Measurements from ENCODE around the gene SCFD2.

SCFD2 gene

DNA sequence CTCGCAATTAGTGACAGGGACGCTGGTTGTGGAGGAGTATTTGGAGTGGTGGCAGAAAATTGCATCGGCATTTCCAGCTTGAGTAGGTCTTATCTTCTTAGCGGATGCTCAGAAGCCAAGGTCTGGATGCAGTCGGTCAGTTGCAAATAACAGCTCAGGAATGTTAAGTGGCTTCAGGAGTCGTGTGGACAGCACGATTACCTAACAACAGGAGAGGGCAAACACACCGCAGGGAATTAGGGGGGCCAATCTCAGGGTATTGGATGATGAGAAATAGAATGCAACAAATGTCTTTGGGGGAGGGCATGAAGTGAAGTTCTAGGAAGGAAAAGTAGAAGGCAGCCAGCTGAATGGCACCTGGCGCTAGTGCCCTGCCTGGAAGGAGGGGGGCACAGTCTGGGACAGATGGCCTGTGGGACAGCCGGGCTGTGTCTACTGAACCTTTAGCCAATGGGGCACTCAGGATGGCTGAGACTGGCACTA lies 492.0 kb downstream of the SCFD2 start:
- no peak overlapping the region for H3K4me3 Mint-ChIP-seq
- H3K27me3 Mint-ChIP-seq, result no peaks in the 10 kb centered on the region
- ATAC-seq, result no peak
- peaks cover 58% of the 10 kb centered on the region for H3K36me3 Mint-ChIP-seq
- no peak overlapping the region for H3K27ac Mint-ChIP-seq
- no peaks in the 10 kb centered on the region for H3K9me3 Mint-ChIP-seq
- H3K4me1 Mint-ChIP-seq, result no peaks in the 10 kb centered on the region

DNA sequence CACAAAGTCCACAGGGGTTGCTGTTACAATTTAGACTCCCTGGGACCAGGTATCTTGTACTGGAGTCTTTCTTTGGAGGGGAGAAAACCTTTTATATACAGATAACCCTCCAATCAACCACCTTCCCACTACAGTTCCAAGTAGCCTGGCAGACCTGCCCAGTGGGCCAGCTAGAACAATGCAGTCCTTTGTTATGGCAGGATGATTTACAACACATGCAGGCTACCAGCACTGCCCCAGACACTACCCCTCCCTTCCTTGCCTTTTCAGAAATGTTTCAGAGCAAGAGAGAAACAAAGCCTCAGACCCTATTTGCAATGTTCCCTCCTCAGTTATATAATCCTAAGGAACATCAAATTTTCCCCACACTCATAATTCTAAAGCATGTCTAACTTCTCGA lies 492.7 kb downstream of the SCFD2 start:
- Mint-ChIP-seq H3K27me3 (no peaks in the 10 kb centered on the region), H3K36me3 (peaks cover 55% of the 10 kb centered on the region), H3K4me3 (no peak overlapping the region), H3K4me1 (no peaks in the 10 kb centered on the region), H3K27ac (no peak overlapping the region), H3K9me3 (no peaks in the 10 kb centered on the region)
- ATAC-seq, result no peak

DNA sequence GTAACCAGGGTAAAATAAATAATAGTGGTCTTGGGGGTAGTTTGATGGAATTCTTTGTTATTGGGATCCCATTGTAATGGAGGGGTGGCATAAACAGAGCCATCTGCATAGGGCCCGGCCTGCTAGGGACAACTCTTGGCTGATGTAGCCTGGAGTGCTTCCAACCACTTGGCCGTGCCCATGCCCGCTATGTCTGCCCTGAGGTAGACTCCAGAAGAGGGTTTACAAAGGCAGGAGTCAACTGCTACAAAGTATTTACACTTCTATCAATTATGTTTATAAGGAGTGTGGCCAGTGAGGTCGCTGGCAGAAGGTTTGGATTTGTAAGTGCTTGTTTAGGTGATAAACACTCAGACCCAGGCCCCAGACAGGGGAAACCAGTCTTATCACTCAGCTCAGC lies 495.6 kb downstream of the SCFD2 start:
- peaks cover 35% of the 10 kb centered on the region for H3K36me3 Mint-ChIP-seq

DNA sequence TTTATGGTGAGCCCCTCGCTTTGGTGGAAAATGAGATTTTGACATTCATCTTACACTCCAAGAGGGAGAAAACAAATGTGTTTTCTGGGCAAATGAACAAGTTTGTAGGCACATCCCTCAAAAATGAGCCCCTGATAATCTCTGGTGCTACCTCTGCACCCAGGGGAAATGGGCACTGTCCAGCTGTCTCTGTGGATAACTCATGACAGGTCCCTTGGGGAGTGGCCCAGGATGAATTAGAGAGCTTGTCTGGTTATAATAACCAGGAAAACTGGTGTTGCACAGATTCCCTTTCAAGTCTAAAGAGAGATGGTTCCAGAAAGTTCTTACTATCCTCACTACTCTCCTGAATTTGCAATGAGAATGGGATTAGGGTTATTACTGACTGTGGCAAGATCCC lies 496.2 kb downstream of the SCFD2 start:
- no peak overlapping the region for H3K27ac Mint-ChIP-seq
- H3K4me3 Mint-ChIP-seq, result no peak overlapping the region
- ATAC-seq, result no peak
- no peaks in the 10 kb centered on the region for H3K9me3 Mint-ChIP-seq
- no peaks in the 10 kb centered on the region for H3K4me1 Mint-ChIP-seq
- H3K27me3 Mint-ChIP-seq, result no peaks in the 10 kb centered on the region
- H3K36me3 Mint-ChIP-seq, result peaks cover 34% of the 10 kb centered on the region

More for the DNA sequence above, 495.6 kb downstream of the SCFD2 start:
- Mint-ChIP-seq H3K27me3 (no peaks in the 10 kb centered on the region), H3K4me3 (no peak overlapping the region), H3K27ac (no peak overlapping the region), H3K9me3 (no peaks in the 10 kb centered on the region), H3K4me1 (no peaks in the 10 kb centered on the region)
- no peak for ATAC-seq

DNA sequence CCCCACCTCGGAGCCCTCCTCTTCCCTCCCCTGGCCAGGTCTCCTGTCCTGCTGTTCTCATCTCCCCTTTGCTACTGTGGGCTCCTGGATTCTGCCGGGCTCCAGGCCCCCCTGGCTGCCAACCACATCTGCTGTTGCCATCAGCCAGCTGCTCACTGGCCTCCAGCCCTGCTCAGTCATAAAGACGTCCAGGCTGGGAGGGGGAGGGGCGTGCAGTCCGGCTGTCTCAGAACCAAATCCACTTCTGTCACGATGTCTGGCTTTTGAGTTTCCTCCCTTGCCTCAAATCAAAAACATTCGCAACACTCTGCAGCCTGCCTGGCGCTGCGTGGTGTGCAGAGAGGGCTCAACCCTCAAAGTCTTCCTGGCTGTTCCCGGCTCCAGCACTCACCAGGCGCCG lies 496.7 kb downstream of the SCFD2 start:
- no peak overlapping the region for H3K4me3 Mint-ChIP-seq
- H3K36me3 Mint-ChIP-seq, result peaks cover 34% of the 10 kb centered on the region
- no peak overlapping the region for H3K27ac Mint-ChIP-seq
- no peaks in the 10 kb centered on the region for H3K9me3 Mint-ChIP-seq
- no peak for ATAC-seq
- no peaks in the 10 kb centered on the region for H3K4me1 Mint-ChIP-seq
- H3K27me3 Mint-ChIP-seq, result no peaks in the 10 kb centered on the region

DNA sequence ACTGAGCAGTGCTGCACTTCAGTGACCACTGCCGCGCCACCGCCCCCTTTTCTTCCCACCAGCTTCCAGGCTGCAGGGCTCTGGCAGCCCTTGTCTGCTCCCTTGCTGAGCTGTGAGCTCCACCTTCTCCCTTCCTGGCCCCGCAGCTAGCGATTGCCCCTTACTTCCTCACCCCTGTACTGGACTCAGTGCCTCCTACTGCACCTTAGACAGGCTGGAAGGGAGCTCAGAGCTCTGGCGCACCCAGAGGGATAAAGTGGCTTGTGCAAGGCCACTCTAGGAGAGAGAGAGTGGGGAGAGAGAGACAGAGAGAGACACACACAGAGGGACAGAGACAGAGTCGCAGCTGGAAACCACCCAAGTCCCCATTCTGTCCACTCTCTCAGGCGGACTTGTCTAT lies 497.7 kb downstream of the SCFD2 start:
- Mint-ChIP-seq H3K27ac (no peak overlapping the region), H3K36me3 (peaks cover 23% of the 10 kb centered on the region), H3K4me3 (no peak overlapping the region), H3K4me1 (no peaks in the 10 kb centered on the region), H3K9me3 (no peaks in the 10 kb centered on the region), H3K27me3 (no peaks in the 10 kb centered on the region)
- ATAC-seq, result no peak

DNA sequence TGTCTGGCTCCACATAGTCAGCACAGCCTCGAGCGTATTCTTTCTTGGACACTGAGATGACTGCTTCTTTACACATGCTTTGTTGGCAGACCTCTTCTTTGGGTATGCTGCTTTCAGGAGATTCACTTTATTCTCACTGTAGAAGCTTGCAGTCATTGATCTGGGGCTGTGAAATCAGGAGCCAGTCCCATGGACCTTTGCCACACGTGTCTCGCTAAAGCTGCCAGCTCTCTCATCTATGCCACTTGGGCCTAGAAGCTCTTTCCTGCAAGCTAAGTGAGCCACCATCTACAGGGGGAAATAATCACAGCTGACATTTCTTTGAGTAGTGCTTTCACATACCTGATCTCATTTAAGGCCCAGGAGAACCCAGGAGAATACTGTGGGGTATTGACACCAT lies 498.7 kb downstream of the SCFD2 start:
- peaks cover 16% of the 10 kb centered on the region for H3K36me3 Mint-ChIP-seq

DNA sequence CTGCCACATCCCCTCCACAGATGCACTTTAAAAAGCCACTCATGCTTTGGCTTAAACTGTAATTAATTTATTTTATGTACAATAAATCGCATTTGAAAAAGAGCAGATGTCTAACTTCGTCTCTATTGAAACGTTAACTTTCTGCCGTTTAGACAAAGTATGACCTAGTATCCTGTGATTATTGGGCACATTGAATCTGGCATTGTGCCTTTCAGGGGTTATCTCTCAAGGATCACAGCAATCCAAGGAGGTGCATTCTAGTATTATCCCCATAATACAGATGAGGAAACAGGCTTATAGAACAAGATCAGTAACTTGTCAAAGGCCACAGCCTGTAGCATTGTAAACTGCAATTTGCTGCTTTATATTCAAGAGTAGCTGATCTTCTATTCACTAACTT lies 499.1 kb downstream of the SCFD2 start:
- no peak for ATAC-seq
- H3K27me3 Mint-ChIP-seq, result no peaks in the 10 kb centered on the region
- peaks cover 12% of the 10 kb centered on the region for H3K36me3 Mint-ChIP-seq
- peaks cover under 1% of the 10 kb centered on the region for H3K4me1 Mint-ChIP-seq
- no peak overlapping the region for H3K4me3 Mint-ChIP-seq
- no peaks in the 10 kb centered on the region for H3K9me3 Mint-ChIP-seq
- no peak overlapping the region for H3K27ac Mint-ChIP-seq

More for the DNA sequence above, 498.7 kb downstream of the SCFD2 start:
- Mint-ChIP-seq H3K4me1 (no peaks in the 10 kb centered on the region), H3K27me3 (no peaks in the 10 kb centered on the region), H3K27ac (no peak overlapping the region), H3K9me3 (no peaks in the 10 kb centered on the region), H3K4me3 (no peak overlapping the region)
- no peak for ATAC-seq

DNA sequence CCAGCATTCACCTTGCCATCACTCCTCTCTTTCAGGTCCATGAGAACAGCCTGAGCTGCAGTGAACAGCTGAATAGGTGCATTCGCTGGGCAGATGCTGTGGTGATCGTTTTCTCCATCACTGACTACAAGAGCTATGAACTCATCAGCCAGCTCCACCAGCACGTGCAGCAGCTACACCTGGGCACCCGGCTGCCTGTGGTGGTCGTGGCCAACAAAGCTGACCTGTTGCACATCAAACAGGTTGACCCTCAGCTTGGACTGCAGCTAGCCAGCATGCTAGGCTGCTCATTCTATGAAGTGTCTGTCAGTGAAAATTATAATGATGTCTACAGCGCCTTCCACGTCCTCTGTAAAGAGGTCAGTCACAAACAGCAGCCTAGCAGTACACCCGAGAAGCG lies 500.6 kb downstream of the SCFD2 start:
- no peaks in the 10 kb centered on the region for H3K9me3 Mint-ChIP-seq
- H3K27ac Mint-ChIP-seq, result no peak overlapping the region
- H3K27me3 Mint-ChIP-seq, result peaks cover 13% of the 10 kb centered on the region
- H3K4me3 Mint-ChIP-seq, result no peak overlapping the region
- ATAC-seq, result no peak
- H3K4me1 Mint-ChIP-seq, result peaks cover 11% of the 10 kb centered on the region
- H3K36me3 Mint-ChIP-seq, result no peaks in the 10 kb centered on the region

DNA sequence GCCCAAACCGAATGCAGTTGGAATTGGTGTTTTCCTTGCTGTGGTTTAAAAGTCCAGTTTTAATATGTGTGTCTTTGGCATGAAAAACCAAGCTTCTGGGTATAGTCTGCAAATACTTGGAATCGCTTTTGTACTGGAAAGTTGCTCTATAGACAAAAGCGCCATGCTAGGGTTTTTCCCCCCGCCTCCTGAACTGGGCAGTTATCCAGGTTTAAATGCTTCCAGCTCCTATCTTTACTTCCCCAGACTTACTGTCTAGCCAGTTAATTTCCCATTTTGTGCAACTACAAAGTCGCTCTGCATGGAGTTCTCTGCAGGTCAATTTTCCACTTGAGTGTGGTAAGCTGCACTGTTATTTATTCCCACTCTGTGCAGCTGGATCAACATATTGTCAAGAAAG lies 501.1 kb downstream of the SCFD2 start:
- Mint-ChIP-seq H3K4me3 (no peak overlapping the region), H3K36me3 (no peaks in the 10 kb centered on the region), H3K9me3 (no peaks in the 10 kb centered on the region), H3K27me3 (peaks cover 15% of the 10 kb centered on the region), H3K4me1 (peaks cover 11% of the 10 kb centered on the region), H3K27ac (no peak overlapping the region)
- no peak for ATAC-seq

DNA sequence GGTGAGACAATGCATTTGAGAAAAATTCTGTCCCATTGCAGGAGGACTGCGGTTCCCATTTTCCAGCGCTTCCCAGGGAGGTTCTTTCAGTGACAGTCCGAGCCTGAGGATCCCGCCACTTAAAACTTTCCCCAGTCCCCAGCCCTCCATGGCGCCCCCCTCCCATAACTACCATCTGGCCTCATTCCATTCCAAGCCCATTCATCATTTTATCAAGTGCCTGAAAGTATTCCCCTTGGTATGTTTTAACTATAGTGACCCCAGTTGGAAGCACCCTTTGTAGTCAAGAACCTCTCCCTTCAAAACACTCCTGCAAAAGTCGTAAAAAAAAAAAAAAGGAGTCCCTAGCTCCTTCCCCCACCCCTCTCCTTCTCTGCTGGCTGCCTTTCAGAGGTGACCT lies 502.5 kb downstream of the SCFD2 start:
- Mint-ChIP-seq H3K27ac (no peak overlapping the region), H3K36me3 (no peaks in the 10 kb centered on the region), H3K27me3 (peaks cover 25% of the 10 kb centered on the region), H3K9me3 (no peaks in the 10 kb centered on the region), H3K4me1 (peaks cover 11% of the 10 kb centered on the region), H3K4me3 (no peak overlapping the region)
- no peak for ATAC-seq

DNA sequence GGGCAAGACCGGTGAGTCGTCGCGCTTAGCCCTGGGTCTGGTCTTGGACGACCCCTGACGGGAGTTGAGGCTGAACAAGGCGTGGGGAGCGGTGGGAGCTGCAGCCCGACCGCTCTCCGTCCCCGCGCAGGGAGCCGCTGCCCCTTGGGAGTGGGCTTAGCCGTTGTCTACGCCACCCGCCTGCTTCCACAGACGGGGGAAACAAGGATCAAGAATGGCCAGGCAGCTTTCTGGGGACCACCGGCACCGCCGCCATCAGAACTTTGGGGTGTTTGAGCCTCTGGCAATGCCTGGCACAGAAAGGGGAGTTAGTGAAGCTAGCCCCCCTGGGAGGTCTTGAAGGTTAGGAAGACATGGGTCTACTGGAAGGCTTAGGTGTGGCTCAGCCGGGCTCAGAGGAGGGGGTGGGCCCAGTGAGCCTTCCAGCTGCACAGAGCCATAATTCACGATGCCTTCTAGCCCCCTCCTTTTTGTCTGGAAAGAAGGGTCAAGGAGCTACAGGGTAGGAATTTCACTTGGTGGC lies 503.2 kb downstream of the SCFD2 start:
- Mint-ChIP-seq H3K27me3 (peaks cover 31% of the 10 kb centered on the region), H3K9me3 (peaks cover 1% of the 10 kb centered on the region), H3K4me3 (peak overlapping the region; percentile 78), H3K36me3 (no peaks in the 10 kb centered on the region), H3K4me1 (peaks cover 11% of the 10 kb centered on the region), H3K27ac (no peak overlapping the region)
- no peak for ATAC-seq

DNA sequence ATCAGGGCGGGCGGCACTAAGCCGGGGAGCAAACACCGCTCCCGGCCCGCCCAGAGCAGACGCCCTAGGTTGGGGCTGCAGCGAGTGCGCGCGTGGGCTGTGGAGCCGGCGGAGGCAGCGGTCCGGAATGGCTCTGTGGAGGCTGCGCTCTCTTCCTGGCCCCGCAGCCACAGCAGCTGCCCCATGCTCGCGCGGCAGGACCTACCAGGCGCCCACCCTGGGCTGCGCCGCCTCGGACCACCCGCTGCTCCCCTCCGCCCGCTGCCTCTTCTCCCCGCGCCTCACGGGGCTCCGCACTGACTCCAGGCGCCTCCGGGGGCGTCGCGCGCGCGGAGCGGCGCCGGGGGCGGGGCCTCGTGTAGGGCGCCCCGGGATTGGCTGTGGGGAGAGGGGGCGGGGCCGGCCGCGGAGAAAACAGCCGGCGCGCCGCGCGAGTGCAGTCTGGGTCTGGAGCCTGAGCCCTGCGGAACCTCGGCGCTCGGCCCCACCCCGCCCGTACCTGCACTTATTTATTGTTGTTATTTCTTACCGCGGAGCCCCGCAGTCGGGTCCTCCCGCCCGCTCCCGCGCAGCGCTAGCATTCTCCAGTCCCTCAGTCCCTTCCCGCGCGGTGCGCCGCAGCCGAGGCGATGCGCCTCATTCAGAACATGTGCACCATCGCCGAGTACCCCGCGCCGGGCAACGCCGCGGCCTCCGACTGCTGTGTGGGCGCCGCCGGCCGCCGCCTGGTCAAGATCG lies 503.8 kb downstream of the SCFD2 start, which contains the start of gene RASL11B:
TSS of gene RASL11B (plus strand) at position 439 of the 738 bp plus-strand sequence. CDS start at position 630, 191 bp downstream.
- H3K27me3 Mint-ChIP-seq, result peaks cover 38% of the 10 kb centered on the region
- ATAC-seq, result peak; percentile 98
- peaks cover 11% of the 10 kb centered on the region for H3K4me1 Mint-ChIP-seq
- peak within 1 kb of the TSS; percentile 78 for H3K4me3 Mint-ChIP-seq
- no peak within 1 kb of the TSS for H3K27ac Mint-ChIP-seq
- peaks cover 4% of the 10 kb centered on the region for H3K9me3 Mint-ChIP-seq
- no peaks in the 10 kb centered on the region for H3K36me3 Mint-ChIP-seq

DNA sequence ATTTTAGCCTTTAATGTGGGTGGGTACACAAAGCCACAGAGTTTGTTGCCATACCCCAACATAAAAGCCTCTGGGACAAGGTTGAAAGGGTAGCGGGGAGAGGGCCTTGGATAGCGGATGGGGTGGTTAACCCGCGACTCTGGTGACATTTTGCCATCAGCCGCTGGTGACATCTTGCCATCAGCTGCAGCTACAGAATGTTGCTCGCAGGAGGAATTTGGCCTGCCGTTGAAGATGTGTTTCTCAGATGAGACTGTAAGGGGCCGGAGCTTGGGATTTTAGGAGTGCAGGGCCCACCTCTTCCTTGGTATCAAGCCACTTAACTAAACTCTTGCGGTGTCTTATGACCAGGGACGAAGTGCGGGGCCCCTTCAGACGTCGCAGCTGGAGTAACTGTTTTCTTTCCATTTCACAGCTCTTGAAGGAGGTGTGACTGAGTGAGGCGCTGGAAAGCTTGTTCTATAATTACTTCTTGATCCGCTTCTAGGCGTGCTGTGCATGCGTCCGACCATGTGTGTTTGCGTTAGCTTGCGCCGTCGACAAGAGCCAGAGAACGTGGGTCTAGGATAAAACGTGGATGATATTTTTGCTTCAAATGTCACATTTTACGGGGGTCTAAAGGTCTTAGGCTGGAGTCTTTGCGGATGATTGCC lies 504.6 kb downstream of the SCFD2 start:
- Mint-ChIP-seq H3K4me1 (peaks cover 11% of the 10 kb centered on the region), H3K9me3 (peaks cover 4% of the 10 kb centered on the region), H3K27me3 (peaks cover 42% of the 10 kb centered on the region), H3K36me3 (no peaks in the 10 kb centered on the region), H3K27ac (no peak overlapping the region), H3K4me3 (peak overlapping the region; percentile 78)
- ATAC-seq, result no peak

DNA sequence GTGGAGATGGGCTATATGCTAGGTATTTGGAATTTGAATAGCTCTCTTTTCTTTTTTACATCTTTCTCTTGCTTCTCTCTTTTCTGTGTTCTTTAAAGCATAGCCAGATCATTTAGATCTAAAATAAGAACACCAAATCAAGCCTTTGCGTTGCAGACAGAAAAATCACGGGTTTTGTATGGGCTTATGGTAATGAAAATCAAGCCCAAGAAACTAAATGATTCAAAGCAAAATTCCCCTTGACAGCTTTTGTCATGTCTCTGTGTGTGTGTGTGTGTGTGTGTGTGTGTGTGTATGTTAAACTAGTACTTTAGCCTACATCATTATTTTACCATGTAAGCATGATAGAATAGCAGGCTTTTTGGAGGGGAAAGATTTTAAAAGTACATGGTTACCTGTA lies 505.5 kb downstream of the SCFD2 start:
- no peak overlapping the region for H3K27ac Mint-ChIP-seq
- no peaks in the 10 kb centered on the region for H3K36me3 Mint-ChIP-seq
- peaks cover 42% of the 10 kb centered on the region for H3K27me3 Mint-ChIP-seq
- no peak for ATAC-seq
- H3K4me1 Mint-ChIP-seq, result peaks cover 11% of the 10 kb centered on the region
- peaks cover 4% of the 10 kb centered on the region for H3K9me3 Mint-ChIP-seq
- no peak overlapping the region for H3K4me3 Mint-ChIP-seq

DNA sequence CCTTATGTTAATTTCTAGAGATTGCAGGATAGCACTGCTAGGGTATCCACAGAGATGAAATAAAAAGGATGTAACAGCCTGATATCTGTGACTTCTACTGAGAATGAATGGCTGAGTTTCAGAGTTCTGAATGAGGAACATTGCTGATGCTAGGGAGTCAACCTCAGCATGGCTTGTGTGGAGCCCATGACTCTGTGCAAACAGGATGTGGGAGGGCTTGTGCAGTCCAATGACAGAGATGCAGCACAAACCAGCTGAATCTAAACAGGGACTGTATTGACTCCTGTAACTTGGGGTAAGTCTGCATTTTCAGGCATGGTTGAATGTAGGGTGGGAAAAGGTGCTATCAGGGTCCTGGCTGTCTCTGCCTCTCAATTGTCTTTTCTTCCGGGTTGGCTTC lies 509.1 kb downstream of the SCFD2 start:
- Mint-ChIP-seq H3K27ac (no peak overlapping the region), H3K4me3 (no peak overlapping the region), H3K27me3 (peaks cover 42% of the 10 kb centered on the region), H3K36me3 (no peaks in the 10 kb centered on the region), H3K4me1 (peaks cover 11% of the 10 kb centered on the region), H3K9me3 (peaks cover 4% of the 10 kb centered on the region)
- ATAC-seq, result no peak
